ENCODE data around the gene HMOX1.
A peak's percentile ranks its signal among the peaks of the same experiment; 100 is the strongest.

- TF ChIP-seq HCFC1 (IDR thresholded peaks at IDR 0.05; ENCODE audit: low read depth, low read length) (no peak), ZBTB7B (CRISPR knock-in tag; IDR thresholded peaks at IDR 0.05) (0 out of 2 replicates have a peak, but pooled peaks have one; percentile 22)
These were observed 28.4 kb upstream of the HMOX1 start for GRCh38 chr22:35352214-35353111.
